Thyroid gland (tissue), 4 donors: ENCODE data around the gene TEX9. TPM values are rescaled to one million over a fixed set of nuclear protein-coding genes. Genes with fewer than 3 reads are reported as not detected.
"Not testable (repeated sequence)": the region's sequence is repeated elsewhere in the genome, so short reads cannot be mapped to it uniquely, and the experiment has no call there.

Experiments used
- DNase-seq, 2 donors: peaks; one replicate each; pipeline ENCODE4 v3.0.0-alpha.2; 2019
- H3K27ac ChIP-seq, 3 donors: fragments of 200-600 bp; sonication (generic); 1 replicate in 2 of 3; 2 replicates in 1 of 3; pipeline ENCODE4 v1.5.1; 2016 to 2019; ENCODE audit warnings: mild to moderate bottlenecking in 1 of 3, moderate library complexity in 1 of 3
- H3K27me3 ChIP-seq: fragments of 200-600 bp; sonication (generic); one replicate; pipeline ENCODE4 v1.5.1; 2019
- H3K36me3 ChIP-seq, 2 donors: fragments of 200-600 bp; sonication (generic); one replicate each; pipeline ENCODE4 v1.5.1; 2016 to 2019
- H3K4me1 ChIP-seq, 2 donors: fragments of 200-600 bp; sonication (generic); one replicate each; pipeline ENCODE4 v1.5.1; 2017 to 2019
- H3K4me3 ChIP-seq, 3 donors: fragments of 200-600 bp; sonication (generic); replicated peaks in 1 of 3; 1 replicate in 2 of 3; 2 replicates in 1 of 3; pipeline ENCODE4 v1.5.1; 2016; ENCODE audit warnings: mild to moderate bottlenecking in 1 of 3
- H3K9me3 ChIP-seq: fragments of 200-600 bp; sonication (generic); one replicate; pipeline ENCODE4 v1.5.1; 2017
- POLR2A ChIP-seq, 2 donors: fragments of 450-650 bp; IDR thresholded peaks; one replicate each; pipeline ENCODE4 v1.6.1; 2017; ENCODE audit warnings: antibody characterized with exemption in 2 of 2, mild to moderate bottlenecking in 2 of 2, moderate library complexity in 1 of 2
- WGBS, 2 donors: methylation state at CpG; one replicate each; pipeline ENCODE4 v1.1.5; 2017; 5-methylcytosine and 5-hydroxymethylcytosine counted together
- intact Hi-C: fragments of 100-400 bp; cut with DNase I; formaldehyde crosslinking; loops from one replicate; pipeline ENCODE4 v1.15.1; 2023
- total RNA-seq, 4 donors: library from RNA; depleted of rRNA; stranded (reverse); fragments of >200 nt; gene quantifications; one replicate each; pipeline ENCODE4 v1.2.3, GENCODE V29; 2016
- TF ChIP-seq, protein P1 (sequence below), 6 experiments: fragments of 200-600 bp in 3 of 6; fragments of 450-650 bp in 3 of 6; sonication (generic) in 3 of 6; IDR thresholded peaks; one replicate each; pipeline ENCODE4 v1.5.1; 2016 to 2019; ENCODE audit warnings: antibody characterized with exemption in 6 of 6, mild to moderate bottlenecking in 2 of 6, inconsistent platforms in 1 of 6, moderate library complexity in 1 of 6

TEX9 gene
- 10 to 100 TPM; 29.9 to 49.2 (median 40.1) TPM for total RNA-seq

DNA sequence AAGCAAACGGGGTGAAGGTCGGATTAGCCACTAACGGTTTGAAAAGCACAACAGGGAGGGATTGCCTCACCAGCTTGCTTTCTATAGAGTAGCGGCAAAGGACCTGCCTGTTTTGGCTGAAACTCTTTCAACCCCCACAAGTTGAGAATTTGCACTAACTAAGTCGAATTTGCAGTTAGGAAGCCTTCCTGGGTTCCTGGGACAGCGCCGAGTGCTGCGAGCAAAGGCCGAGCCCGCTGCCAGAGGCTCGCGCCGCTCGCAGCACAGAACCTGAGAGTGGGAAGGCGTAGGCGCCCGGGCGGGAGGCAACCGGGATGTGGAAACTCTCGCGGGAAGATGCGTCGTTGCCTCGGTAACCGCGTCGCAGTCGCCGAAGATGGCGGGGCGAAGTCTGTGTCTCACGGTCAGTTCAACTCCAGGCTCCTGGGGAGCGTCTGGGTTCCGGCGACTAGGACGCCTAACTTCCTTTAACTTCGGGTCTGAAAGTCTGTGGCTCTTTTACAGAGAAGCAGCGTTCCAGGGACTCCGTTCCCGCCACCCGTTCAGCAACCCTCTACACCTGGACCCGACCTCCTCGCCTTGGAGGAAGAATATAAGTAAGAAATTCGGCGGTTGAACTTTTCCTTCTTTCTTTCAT, at the start of gene TEX9:
TEX9 (plus strand) TSS at position 352 of the 637 bp plus-strand sequence; CDS start at position 377, 25 bp downstream.
- Histone ChIP-seq H3K27ac (no peak within 1 kb of the TSS), H3K9me3 (no peaks in the 10 kb centered on the region), H3K27me3 (no peaks in the 10 kb centered on the region), H3K4me1 (peaks cover 0 to 4% of the 10 kb centered on the region in 2 donors), H3K36me3 (no peaks in the 10 kb centered on the region), H3K4me3 (peak within 1 kb of the TSS in 2 of 3 donors; percentile 54 to 73)
- TF ChIP-seq, protein P1, sequence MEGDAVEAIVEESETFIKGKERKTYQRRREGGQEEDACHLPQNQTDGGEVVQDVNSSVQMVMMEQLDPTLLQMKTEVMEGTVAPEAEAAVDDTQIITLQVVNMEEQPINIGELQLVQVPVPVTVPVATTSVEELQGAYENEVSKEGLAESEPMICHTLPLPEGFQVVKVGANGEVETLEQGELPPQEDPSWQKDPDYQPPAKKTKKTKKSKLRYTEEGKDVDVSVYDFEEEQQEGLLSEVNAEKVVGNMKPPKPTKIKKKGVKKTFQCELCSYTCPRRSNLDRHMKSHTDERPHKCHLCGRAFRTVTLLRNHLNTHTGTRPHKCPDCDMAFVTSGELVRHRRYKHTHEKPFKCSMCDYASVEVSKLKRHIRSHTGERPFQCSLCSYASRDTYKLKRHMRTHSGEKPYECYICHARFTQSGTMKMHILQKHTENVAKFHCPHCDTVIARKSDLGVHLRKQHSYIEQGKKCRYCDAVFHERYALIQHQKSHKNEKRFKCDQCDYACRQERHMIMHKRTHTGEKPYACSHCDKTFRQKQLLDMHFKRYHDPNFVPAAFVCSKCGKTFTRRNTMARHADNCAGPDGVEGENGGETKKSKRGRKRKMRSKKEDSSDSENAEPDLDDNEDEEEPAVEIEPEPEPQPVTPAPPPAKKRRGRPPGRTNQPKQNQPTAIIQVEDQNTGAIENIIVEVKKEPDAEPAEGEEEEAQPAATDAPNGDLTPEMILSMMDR (IDR thresholded peaks at IDR 0.05), result no peak
- peak in 1 of 2 donors; percentile 68 for TF ChIP-seq POLR2A (IDR thresholded peaks at IDR 0.05)
- intact Hi-C loops, result no loop called here
- DNase-seq, result peak; percentile 90 to 91
- 1 to 2% methylated on average over 34 to 35 of the region's 45 CpGs for WGBS, 2 donors

DNA sequence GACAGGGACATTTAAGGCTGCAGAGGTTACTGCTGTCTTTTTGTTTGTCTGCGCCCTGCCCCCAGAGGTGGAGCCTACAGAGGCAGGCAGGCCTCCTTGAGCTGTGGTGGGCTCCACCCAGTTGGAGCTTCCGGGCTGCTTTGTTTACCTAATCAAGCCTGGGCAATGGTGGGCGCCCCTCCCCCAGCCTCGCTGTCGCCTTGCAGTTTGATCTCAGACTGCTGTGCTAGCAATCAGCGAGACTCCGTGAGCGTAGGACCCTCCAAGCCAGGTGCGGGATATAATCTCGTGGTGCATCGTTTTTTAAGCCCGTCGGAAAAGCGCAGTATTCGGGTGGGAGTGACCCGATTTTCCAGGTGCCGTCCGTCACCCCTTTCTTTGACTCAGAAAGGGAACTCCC, 48.7 kb upstream of the TEX9 start:
- H3K9me3 ChIP-seq, H3K4me3 ChIP-seq, H3K27ac ChIP-seq, H3K4me1 ChIP-seq, H3K36me3 ChIP-seq, H3K27me3 ChIP-seq, intact Hi-C loops, DNase-seq: not testable (repeated sequence)
- WGBS, 2 donors, result 94 to 96% methylated on average over 14 to 17 of the region's 18 CpGs

DNA sequence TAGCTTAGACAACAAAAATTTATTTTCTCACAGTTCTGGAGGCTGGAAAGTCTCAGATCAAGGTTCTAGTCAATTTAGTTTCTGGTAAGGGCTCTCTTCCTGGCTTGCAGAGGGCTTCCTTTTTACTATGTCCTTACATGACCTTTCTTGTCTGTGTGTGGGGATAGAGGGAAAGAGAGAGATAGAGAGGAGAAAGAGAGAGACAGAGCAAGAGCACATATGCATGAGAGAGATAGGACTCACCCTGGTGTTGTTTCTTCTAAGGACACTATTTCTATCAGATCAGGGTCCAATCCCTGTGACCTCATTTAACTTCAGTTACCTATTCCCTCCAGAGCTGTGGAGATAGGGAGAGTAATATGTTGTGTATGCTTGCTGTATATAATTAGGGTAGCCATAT, 44.9 kb upstream of the TEX9 start:
- H3K27ac ChIP-seq, result no peak overlapping the region
- no peaks in the 10 kb centered on the region for H3K36me3 ChIP-seq
- intact Hi-C loops, result no loop called here
- H3K4me1 ChIP-seq, result no peaks in the 10 kb centered on the region
- H3K9me3 ChIP-seq, result no peaks in the 10 kb centered on the region
- no peaks in the 10 kb centered on the region for H3K27me3 ChIP-seq
- DNase-seq, result no peak
- TF ChIP-seq POLR2A (IDR thresholded peaks at IDR 0.05), result no peak
- TF ChIP-seq, protein P1 (IDR thresholded peaks at IDR 0.05), result no peak
- H3K4me3 ChIP-seq, result no peak overlapping the region

DNA sequence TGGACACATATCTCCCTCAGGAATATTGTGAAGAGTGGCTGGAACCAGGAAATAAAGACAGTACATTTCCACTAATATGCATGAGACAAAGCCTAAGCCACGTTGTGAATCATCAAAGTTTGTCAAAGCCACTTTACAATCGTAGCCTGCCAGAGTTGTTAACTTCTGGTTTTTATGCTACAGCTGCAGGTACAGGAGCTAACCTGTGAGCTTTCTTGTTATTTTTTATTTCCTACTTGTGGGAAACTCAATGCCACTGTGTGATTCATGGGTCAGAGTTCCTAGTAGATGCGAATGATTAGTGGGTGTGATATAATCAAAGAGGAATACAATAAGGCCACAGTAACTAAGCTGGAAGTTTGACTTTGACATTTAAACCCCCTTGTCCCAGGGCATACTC, 44.4 kb upstream of the TEX9 start:
- H3K4me3 ChIP-seq, result no peak overlapping the region
- no peak for DNase-seq
- TF ChIP-seq, protein P1 (IDR thresholded peaks at IDR 0.05), result no peak
- TF ChIP-seq POLR2A (IDR thresholded peaks at IDR 0.05), result no peak
- H3K27me3 ChIP-seq, result no peaks in the 10 kb centered on the region
- no peak overlapping the region for H3K27ac ChIP-seq
- no peaks in the 10 kb centered on the region for H3K4me1 ChIP-seq
- intact Hi-C loops, result no loop called here
- no peaks in the 10 kb centered on the region for H3K9me3 ChIP-seq
- WGBS, 2 donors, result 73 to 86% methylated on average over 3 of the region's 3 CpGs
- H3K36me3 ChIP-seq, result no peaks in the 10 kb centered on the region

DNA sequence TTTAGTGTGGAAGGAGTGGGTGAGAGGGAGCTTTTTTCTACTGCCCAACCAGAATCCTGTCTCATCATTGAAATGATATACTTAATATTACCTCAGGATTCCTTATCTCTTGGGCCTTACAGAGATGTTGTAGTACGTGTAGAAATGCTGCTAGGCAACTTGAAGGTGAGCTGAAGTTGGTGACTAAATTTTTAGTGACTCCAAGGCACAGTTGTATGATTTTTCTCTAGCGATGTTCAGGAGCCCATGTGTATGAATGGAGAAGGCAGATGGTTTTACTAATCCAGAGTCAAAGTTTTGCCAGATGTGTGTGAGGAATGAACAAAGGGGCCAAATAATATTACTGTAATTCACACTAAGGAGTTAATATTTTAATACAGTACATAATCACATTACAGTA, 42.8 kb upstream of the TEX9 start:
- intact Hi-C loops, result no loop called here
- no peaks in the 10 kb centered on the region for H3K9me3 ChIP-seq
- no peaks in the 10 kb centered on the region for H3K4me1 ChIP-seq
- no peak overlapping the region for H3K27ac ChIP-seq
- no peaks in the 10 kb centered on the region for H3K27me3 ChIP-seq
- 62 to 70% methylated on average over 2 of the region's 2 CpGs for whole genome bisulfite sequencing, 2 donors
- H3K4me3 ChIP-seq, result no peak overlapping the region
- H3K36me3 ChIP-seq, result no peaks in the 10 kb centered on the region
- TF ChIP-seq POLR2A (IDR thresholded peaks at IDR 0.05), result no peak
- TF ChIP-seq, protein P1 (IDR thresholded peaks at IDR 0.05), result no peak
- no peak for DNase-seq
